K562 (cell line): ENCODE data around the gene NETO1. TPM values are rescaled to one million over a fixed set of nuclear protein-coding genes. Genes with fewer than 3 reads are reported as not detected.

Experiments used
- ATAC-seq: fragments of 200-7000 bp; cut with Tn5 transposase; 3 replicates; pipeline ENCODE4 v1.9.1; 2020; ENCODE audit warnings: moderate library complexity
- BruUV-seq: library from RNA; stranded (reverse); fragments of 400-500 nt; replicated peaks from 2 replicates; lab custom pipeline; 2021; lab: Mats Ljungman, UMichigan
- CTCF ChIA-PET: fragments of 300-600 bp; formaldehyde crosslinking; extraction: SDS; loops from one replicate; lab custom pipeline; 2021; ENCODE audit warnings: low intra/inter-chr PET ratio; lab: Yijun Ruan, JAX
- POLR2A ChIA-PET: fragments of 300-600, 350-650 bp; sonication (Branson Sonifier 250); formaldehyde crosslinking; extraction: SDS; loops from one replicate; lab custom pipeline; 2021; ENCODE audit warnings: antibody characterized with exemption, inconsistent platforms; lab: Yijun Ruan, JAX
- DNase-seq, 4 experiments: peaks; one replicate each; pipeline versions ENCODE4 v3.0.0 to v3.0.0-alpha.2; 2011 to 2018; ENCODE audit warnings: low spot score in 3 of 4, mixed read lengths in 3 of 4; ENCODE audit errors: extremely low read depth in 1 of 4
- FAIRE-seq: peaks from 2 replicates; lab custom pipeline; 2011; peaks lifted over from hg19 to GRCh38; lab: Jason Lieb, UNC
- H2AFZ ChIP-seq: 2 replicates; pipeline ENCODE4 v1.6.0; 2011; ENCODE audit warnings: low read depth, low read length, control low read depth, inconsistent platforms
- H3K27ac ChIP-seq: fragments of 200-600 bp; 3 replicates; pipeline ENCODE4 v1.8.0; 2011; ENCODE audit warnings: low read depth, mild to moderate bottlenecking, control low read depth, inconsistent platforms, low read length, moderate library complexity, mixed read lengths; ENCODE audit errors: extremely low read depth
- H3K27me3 ChIP-seq, 2 experiments: fragments of 300-600 bp in 1 of 2; 2 replicates in 1 of 2; 3 replicates in 1 of 2; pipeline versions ENCODE4 v1.6.0 to v1.8.0; 2011; ENCODE audit warnings: inconsistent platforms in 2 of 2, low read length in 2 of 2, mild to moderate bottlenecking in 1 of 2, mixed read lengths in 1 of 2, moderate library complexity in 1 of 2; ENCODE audit not compliant: control insufficient read depth in 2 of 2, insufficient read depth in 2 of 2
- H3K36me3 ChIP-seq: fragments of 300-600 bp; 3 replicates; pipeline ENCODE4 v1.8.0; 2011; ENCODE audit warnings: mild to moderate bottlenecking, low read length, inconsistent platforms; ENCODE audit not compliant: control insufficient read depth, insufficient read depth
- H3K4me1 ChIP-seq, 2 experiments: fragments of 200-600 bp in 1 of 2; replicated peaks in 1 of 2; 2 replicates in 1 of 2; 3 replicates in 1 of 2; pipeline versions ENCODE4 v1.5.1 to v1.8.0; 2011; ENCODE audit warnings: inconsistent platforms in 2 of 2, low read length in 2 of 2, mild to moderate bottlenecking in 1 of 2, mixed read lengths in 1 of 2, moderate library complexity in 1 of 2; ENCODE audit not compliant: control insufficient read depth in 2 of 2, insufficient read depth in 2 of 2
- H3K4me2 ChIP-seq: 2 replicates; pipeline ENCODE4 v1.6.1; 2011; ENCODE audit warnings: low read length, control low read depth, inconsistent platforms, mixed read lengths; ENCODE audit not compliant: insufficient read depth
- H3K4me3 ChIP-seq: fragments of 200-600 bp; sonication (generic), shearing (Covaris generic); 2 replicates; pipeline ENCODE4 v1.5.1; 2016; ENCODE audit warnings: control low read depth, inconsistent platforms
- H3K79me2 ChIP-seq: fragments of 200-600 bp; 3 replicates; pipeline ENCODE4 v1.8.0; 2011; ENCODE audit warnings: low read length, inconsistent platforms; ENCODE audit not compliant: control insufficient read depth, insufficient read depth
- H3K9ac ChIP-seq, 2 experiments: 2 replicates each; pipeline versions ENCODE4 v1.6.0 to v1.6.1; 2011; ENCODE audit warnings: low read depth in 2 of 2, low read length in 2 of 2, control low read depth in 1 of 2, inconsistent platforms in 1 of 2, mild to moderate bottlenecking in 1 of 2, mixed read lengths in 1 of 2; ENCODE audit not compliant: insufficient read depth in 1 of 2
- H3K9me1 ChIP-seq: one replicate; pipeline ENCODE4 v1.6.0; 2011; ENCODE audit warnings: inconsistent platforms, mild to moderate bottlenecking, low read length, moderate library complexity; ENCODE audit not compliant: control insufficient read depth, insufficient read depth
- H3K9me3 ChIP-seq: replicated peaks from 2 replicates; pipeline ENCODE4 v1.5.1; 2011; ENCODE audit warnings: low read depth, low read length, inconsistent platforms; ENCODE audit not compliant: control insufficient read depth, insufficient read depth
- H4K20me1 ChIP-seq: replicated peaks from 2 replicates; pipeline ENCODE4 v1.6.1; 2011; ENCODE audit warnings: low read length, inconsistent platforms, mixed read lengths; ENCODE audit not compliant: control insufficient read depth, insufficient read depth
- FOXA1 ChIP-seq: fragments of 450-650 bp; IDR thresholded peaks from 2 replicates; pipeline ENCODE4 v1.6.1; 2016; ENCODE audit warnings: mild to moderate bottlenecking, borderline replicate concordance
- ILK ChIP-seq: fragments of 450-650 bp; IDR thresholded peaks from 2 replicates; pipeline ENCODE4 v1.6.1; 2016; ENCODE audit warnings: missing genetic modification characterization, low read depth, mild to moderate bottlenecking, missing compliant biosample characterization, moderate library complexity, borderline replicate concordance
- RB1 ChIP-seq: fragments of 450-650 bp; IDR thresholded peaks from 2 replicates; pipeline ENCODE4 v1.6.1; 2017; ENCODE audit warnings: low read depth, mild to moderate bottlenecking
- RBM34 ChIP-seq: fragments of 200-400 bp; formaldehyde crosslinking; IDR thresholded peaks from 2 replicates; pipeline ENCODE4 v1.6.1; 2018; ENCODE audit warnings: low read length, borderline replicate concordance; ENCODE audit not compliant: insufficient read depth
- SNRNP70 ChIP-seq: fragments of 200-400 bp; formaldehyde crosslinking; optimal IDR thresholded peaks from 2 replicates; pipeline ENCODE3; 2017; ENCODE audit warnings: low read depth, low read length
- ZNF253 ChIP-seq: fragments of 250-450 bp; sonication (Bioruptor Pico); conservative IDR thresholded peaks from 2 replicates; pipeline ENCODE4 v1.6.1; 2021; ENCODE audit warnings: mild to moderate bottlenecking
- WGBS: fragments of 100-300 bp; shearing (Covaris generic); methylation state at CpG from one replicate; pipeline ENCODE4 v1.1.6; 2016; ENCODE audit warnings: low coverage, mixed read lengths; ENCODE audit not compliant: insufficient coverage; ENCODE audit errors: missing lambda C conversion rate; 5-methylcytosine and 5-hydroxymethylcytosine counted together
- in situ Hi-C: fragments of 300-500 bp; cut with MboI; formaldehyde crosslinking; loops from 4 replicates; pipeline ENCODE4 v1.15.0; 2018; ENCODE audit warnings: inconsistent platforms, mixed read lengths
- intact Hi-C: fragments of 100-400 bp; cut with micrococcal nuclease; formaldehyde crosslinking; loops from 2 replicates; pipeline ENCODE4 v1.14.2; 2022
- polyA plus RNA-seq, 8 experiments: library from polyadenylated mRNA; depleted of rRNA in 4 of 8; stranded (reverse) in 5 of 8; unstranded in 3 of 8; fragments of >200 nt; fragmentation: Nextera tagmentation in 2 of 8; fragmentation: Illumina TruSeq in 1 of 8; extraction: Ambion mirVana in 2 of 8; extraction: Trizol in 1 of 8; gene quantifications; 2 replicates each; pipeline versions ENCODE4 v1.2.1 to v1.2.3, GENCODE V29; 2011 to 2014; ENCODE audit warnings: inconsistent platforms in 1 of 8, missing spikeins in 1 of 8
- total RNA-seq, 7 experiments: library from RNA; depleted of rRNA in 6 of 7; stranded (reverse); fragments of >200 nt in 6 of 7; fragmentation: Illumina TruSeq in 2 of 7; extraction: Trizol in 2 of 7; gene quantifications; 2 replicates each; pipeline versions ENCODE4 v1.2.1 to v1.2.3, GENCODE V29; 2011 to 2021; ENCODE audit warnings: low replicate concordance in 1 of 7
- TF ChIP-seq, protein P1 (sequence below): sonication (generic); formaldehyde crosslinking; IDR thresholded peaks from 2 replicates; pipeline ENCODE4 v1.9.0; 2022; ENCODE audit warnings: mild to moderate bottlenecking, missing genetic modification reagents
- TF ChIP-seq, protein P2 (sequence below): sonication (generic); formaldehyde crosslinking; IDR thresholded peaks from 2 replicates; pipeline ENCODE4 v1.8.0; 2023; ENCODE audit warnings: mild to moderate bottlenecking, missing genetic modification reagents
- TF ChIP-seq, protein P3 (sequence below): sonication (generic); formaldehyde crosslinking; IDR thresholded peaks from 2 replicates; pipeline ENCODE4 v1.8.0; 2022; ENCODE audit warnings: mild to moderate bottlenecking, missing genetic modification reagents

NETO1 gene
- total and polyA plus RNA-seq, 9 of the 15 experiments (the other 6 are each of a cell fraction or from before 2014, with no cell fraction given): not detected

DNA sequence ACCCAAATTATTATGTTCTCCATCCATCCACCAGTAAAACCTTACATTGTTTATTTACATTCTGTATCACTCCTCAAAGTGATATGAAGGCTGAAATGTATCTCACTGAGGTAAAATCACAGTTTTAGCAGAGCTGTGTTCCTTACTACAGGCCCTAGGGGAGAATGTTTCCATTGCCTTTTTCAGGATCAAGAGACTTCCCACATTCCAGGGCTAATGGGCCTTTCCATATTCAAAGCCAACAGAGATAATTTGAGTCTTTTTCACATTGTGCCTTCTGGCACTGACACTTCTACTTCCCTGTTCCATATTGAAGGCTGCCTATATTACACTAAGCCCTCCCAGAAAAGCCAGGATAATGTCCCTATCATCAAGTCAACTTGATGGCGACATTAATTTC is 20.0 kb downstream of the NETO1 start:
- intact Hi-C loops: no loop called here
- Histone ChIP-seq H3K27ac (no peak overlapping the region), H4K20me1 (no peaks in the 10 kb centered on the region), H3K9me1 (no peaks in the 10 kb centered on the region), H3K4me3 (no peak overlapping the region), H3K36me3 (no peaks in the 10 kb centered on the region), H3K9me3 (no peaks in the 10 kb centered on the region), H2AFZ (no peak overlapping the region), H3K4me2 (no peak overlapping the region), H3K9ac (no peak overlapping the region), H3K27me3 (no peaks in the 10 kb centered on the region), H3K4me1 (no peaks in the 10 kb centered on the region), H3K79me2 (no peaks in the 10 kb centered on the region)
- ChIA-PET POLR2A (no interaction called here), CTCF (no interaction called here)
- no peak for FAIRE-seq
- WGBS: 0% methylated on average over 1 of the region's 1 CpG
- ATAC-seq: no peak
- DNase-seq: no peak
- BruUV-seq: no TSS peak
- in situ Hi-C loops: no loop called here
- TF ChIP-seq FOXA1 (no peak), ILK (no peak), RB1 (no peak)
- TF ChIP-seq, protein P1, sequence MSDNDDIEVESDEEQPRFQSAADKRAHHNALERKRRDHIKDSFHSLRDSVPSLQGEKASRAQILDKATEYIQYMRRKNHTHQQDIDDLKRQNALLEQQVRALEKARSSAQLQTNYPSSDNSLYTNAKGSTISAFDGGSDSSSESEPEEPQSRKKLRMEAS: no peak

DNA sequence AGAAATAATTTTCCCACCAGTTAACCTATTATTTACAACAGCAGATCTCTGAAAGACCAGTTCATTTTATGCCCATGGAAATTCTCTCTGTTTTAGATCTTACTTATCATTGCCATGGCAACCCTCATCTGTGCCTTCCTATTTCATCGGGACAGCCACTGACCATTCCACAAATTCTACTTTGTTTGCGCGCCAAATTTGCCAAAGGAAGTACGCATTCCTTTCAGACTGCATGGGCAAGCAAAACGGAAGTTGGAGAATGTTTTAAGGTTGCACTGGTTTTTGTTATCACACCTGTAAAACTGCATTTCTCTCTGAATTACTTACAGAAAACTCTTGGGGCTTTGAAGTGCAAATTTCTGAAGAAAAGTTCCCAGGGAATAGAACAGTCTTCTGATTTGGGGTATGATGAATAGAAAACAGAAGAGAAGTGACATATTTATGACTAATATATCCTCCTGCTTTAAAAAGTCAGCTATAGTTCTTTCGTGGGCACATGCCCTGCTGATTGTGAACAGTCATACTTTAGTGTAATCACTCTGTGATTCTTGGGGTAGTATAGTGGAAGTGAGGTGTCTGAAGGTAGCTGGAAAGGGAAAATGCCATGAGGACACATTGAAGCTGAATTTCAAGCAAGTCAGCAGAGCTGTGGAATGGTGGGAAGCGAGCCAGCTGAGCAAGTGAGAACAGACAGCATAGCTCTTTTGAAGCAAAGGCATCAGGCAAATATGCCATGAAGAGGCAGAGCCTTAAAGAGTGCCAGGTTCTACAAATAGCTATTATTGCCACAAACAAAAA is 20.9 kb downstream of the NETO1 start:
- FAIRE-seq (no peak), DNase-seq (no peak), ATAC-seq (no peak)
- no peaks in the 10 kb centered on the region for H3K27me3 ChIP-seq
- H3K27ac ChIP-seq: no peak overlapping the region
- in situ Hi-C loops: no loop called here
- no peak overlapping the region for H2AFZ ChIP-seq
- H3K79me2 ChIP-seq: no peaks in the 10 kb centered on the region
- no peaks in the 10 kb centered on the region for H3K9me3 ChIP-seq
- H3K4me2 ChIP-seq: no peak overlapping the region
- no peaks in the 10 kb centered on the region for H3K9me1 ChIP-seq
- no peak overlapping the region for H3K9ac ChIP-seq
- no peaks in the 10 kb centered on the region for H4K20me1 ChIP-seq
- H3K4me3 ChIP-seq: no peak overlapping the region
- POLR2A ChIA-PET: no interaction called here
- 0% methylated on average over 7 of the region's 7 CpGs for WGBS
- H3K36me3 ChIP-seq: no peaks in the 10 kb centered on the region
- no TSS peak for BruUV-seq
- no peaks in the 10 kb centered on the region for H3K4me1 ChIP-seq
- intact Hi-C loops: no loop called here
- CTCF ChIA-PET: no interaction called here
- TF ChIP-seq RBM34: no peak
- no peak for TF ChIP-seq SNRNP70
- TF ChIP-seq ZNF253 (CRISPR knock-in tag): no peak
- TF ChIP-seq, protein P2, sequence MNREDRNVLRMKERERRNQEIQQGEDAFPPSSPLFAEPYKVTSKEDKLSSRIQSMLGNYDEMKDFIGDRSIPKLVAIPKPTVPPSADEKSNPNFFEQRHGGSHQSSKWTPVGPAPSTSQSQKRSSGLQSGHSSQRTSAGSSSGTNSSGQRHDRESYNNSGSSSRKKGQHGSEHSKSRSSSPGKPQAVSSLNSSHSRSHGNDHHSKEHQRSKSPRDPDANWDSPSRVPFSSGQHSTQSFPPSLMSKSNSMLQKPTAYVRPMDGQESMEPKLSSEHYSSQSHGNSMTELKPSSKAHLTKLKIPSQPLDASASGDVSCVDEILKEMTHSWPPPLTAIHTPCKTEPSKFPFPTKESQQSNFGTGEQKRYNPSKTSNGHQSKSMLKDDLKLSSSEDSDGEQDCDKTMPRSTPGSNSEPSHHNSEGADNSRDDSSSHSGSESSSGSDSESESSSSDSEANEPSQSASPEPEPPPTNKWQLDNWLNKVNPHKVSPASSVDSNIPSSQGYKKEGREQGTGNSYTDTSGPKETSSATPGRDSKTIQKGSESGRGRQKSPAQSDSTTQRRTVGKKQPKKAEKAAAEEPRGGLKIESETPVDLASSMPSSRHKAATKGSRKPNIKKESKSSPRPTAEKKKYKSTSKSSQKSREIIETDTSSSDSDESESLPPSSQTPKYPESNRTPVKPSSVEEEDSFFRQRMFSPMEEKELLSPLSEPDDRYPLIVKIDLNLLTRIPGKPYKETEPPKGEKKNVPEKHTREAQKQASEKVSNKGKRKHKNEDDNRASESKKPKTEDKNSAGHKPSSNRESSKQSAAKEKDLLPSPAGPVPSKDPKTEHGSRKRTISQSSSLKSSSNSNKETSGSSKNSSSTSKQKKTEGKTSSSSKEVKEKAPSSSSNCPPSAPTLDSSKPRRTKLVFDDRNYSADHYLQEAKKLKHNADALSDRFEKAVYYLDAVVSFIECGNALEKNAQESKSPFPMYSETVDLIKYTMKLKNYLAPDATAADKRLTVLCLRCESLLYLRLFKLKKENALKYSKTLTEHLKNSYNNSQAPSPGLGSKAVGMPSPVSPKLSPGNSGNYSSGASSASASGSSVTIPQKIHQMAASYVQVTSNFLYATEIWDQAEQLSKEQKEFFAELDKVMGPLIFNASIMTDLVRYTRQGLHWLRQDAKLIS (CRISPR knock-in tag): no peak
- TF ChIP-seq, protein P3, sequence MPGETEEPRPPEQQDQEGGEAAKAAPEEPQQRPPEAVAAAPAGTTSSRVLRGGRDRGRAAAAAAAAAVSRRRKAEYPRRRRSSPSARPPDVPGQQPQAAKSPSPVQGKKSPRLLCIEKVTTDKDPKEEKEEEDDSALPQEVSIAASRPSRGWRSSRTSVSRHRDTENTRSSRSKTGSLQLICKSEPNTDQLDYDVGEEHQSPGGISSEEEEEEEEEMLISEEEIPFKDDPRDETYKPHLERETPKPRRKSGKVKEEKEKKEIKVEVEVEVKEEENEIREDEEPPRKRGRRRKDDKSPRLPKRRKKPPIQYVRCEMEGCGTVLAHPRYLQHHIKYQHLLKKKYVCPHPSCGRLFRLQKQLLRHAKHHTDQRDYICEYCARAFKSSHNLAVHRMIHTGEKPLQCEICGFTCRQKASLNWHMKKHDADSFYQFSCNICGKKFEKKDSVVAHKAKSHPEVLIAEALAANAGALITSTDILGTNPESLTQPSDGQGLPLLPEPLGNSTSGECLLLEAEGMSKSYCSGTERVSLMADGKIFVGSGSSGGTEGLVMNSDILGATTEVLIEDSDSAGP (CRISPR knock-in tag): no peak
